HUES6 (cell line): ENCODE results near the gene PAN3.

Experiments
- H3K27ac ChIP-seq: 2 replicates; pipeline ENCODE4 v1.7.0; 2013; ENCODE audit warnings: low read depth, mild to moderate bottlenecking, low read length, inconsistent platforms
- H3K27me3 ChIP-seq: 2 replicates; pipeline ENCODE4 v1.6.1; 2013; ENCODE audit warnings: low read length; ENCODE audit not compliant: control insufficient read depth, insufficient read depth
- H3K36me3 ChIP-seq: 2 replicates; pipeline ENCODE4 v1.6.1; 2013; ENCODE audit warnings: low read length; ENCODE audit not compliant: control insufficient read depth, insufficient read depth
- H3K4me1 ChIP-seq: 2 replicates; pipeline ENCODE4 v1.6.1; 2013; ENCODE audit warnings: low read length; ENCODE audit not compliant: control insufficient read depth, insufficient read depth
- H3K4me3 ChIP-seq: 2 replicates; pipeline ENCODE4 v1.5.1; 2013; ENCODE audit warnings: low read depth, low read length
- H3K9ac ChIP-seq: one replicate; pipeline ENCODE4 v1.6.1; 2013; ENCODE audit warnings: mild to moderate bottlenecking, low read length
- H3K9me3 ChIP-seq: 2 replicates; pipeline ENCODE4 v1.6.1; 2013; ENCODE audit warnings: low read depth, low read length; ENCODE audit not compliant: control insufficient read depth, insufficient read depth

Gene PAN3

GRCh38 chr13:28321756-28322155, 183.4 kb downstream of the PAN3 start:
- Histone ChIP-seq H3K27me3 (no peaks in the 10 kb centered on the region), H3K36me3 (no peaks in the 10 kb centered on the region; the same call in 1 of the 2 replicates), H3K9ac (no peak overlapping the region), H3K4me1 (0 out of 2 replicates have a peak, but pooled peaks cover 4% of the 10 kb centered on the region), H3K9me3 (no peaks in the 10 kb centered on the region), H3K27ac (no peak overlapping the region), H3K4me3 (no peak overlapping the region)

DNA sequence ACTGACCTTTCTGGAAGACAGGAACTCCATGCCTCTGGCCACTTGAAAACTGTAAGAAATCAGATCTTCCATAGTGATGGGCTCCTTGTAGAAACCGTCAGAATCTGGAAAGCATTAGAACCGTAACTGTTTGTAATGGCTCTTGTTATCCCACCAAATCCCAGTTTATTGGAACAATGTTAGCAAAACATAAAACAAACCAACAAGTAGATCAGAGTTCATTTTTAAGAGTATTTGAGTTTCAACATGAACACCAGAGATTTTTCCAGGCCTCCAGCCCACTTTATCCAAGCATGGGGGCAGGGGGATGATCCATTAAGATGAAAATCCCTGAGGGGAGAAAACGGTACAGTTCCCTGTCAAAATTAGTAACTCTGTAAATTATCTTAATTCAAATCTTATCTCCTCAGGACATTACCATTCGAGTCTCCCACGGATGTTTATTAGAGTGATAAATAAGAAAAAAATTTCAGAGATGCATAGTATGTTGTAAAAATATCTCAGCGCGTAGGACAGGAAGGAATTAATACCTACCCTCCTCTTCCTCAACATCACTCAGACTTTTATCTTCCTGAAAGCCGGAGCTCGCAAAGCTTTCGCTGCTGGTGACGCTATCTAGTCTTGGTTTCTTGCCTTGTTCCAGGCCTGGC, 184.0 kb downstream of the PAN3 start:
- H3K4me3 ChIP-seq = no peak overlapping the region
- H3K4me1 ChIP-seq = 0 out of 2 replicates have a peak, but pooled peaks cover 7% of the 10 kb centered on the region
- H3K36me3 ChIP-seq = no peaks in the 10 kb centered on the region; the same call in 1 of the 2 replicates
- H3K9me3 ChIP-seq = no peaks in the 10 kb centered on the region
- H3K27ac ChIP-seq = no peak overlapping the region
- H3K27me3 ChIP-seq = no peaks in the 10 kb centered on the region
- H3K9ac ChIP-seq = no peak overlapping the region

DNA sequence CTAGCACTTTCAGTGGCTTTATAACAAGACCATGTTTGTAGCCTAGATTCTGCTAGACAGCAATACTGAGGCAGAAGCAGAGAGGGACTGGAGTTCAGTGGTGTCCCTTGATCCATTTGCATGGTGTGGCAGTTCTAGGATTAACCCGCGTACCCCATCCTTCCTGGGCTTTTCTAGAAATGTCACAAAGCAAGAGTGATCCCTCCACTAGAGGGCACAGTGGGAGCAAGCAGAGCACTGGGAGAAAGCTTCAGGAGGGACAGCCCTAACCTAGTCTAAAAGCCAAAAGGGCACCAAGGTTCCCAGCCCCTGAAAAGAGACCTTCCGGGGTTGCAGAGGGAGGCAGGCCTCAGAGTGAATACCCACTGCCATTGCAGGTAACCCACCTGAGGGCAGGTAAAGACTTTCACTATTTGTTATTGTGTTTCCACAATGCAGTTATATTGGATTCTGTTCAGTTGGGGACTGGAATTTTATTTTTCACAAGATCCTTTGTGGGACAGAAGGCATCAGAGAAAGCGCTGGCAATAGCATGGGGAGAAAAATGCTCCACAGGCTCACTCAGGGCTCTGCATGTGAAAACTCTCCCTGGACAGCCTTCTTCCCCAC, 185.9 kb downstream of the PAN3 start:
- Histone ChIP-seq H3K27ac (no peak overlapping the region), H3K9me3 (no peaks in the 10 kb centered on the region), H3K9ac (no peak overlapping the region), H3K4me3 (no peak overlapping the region), H3K27me3 (no peaks in the 10 kb centered on the region), H3K4me1 (0 out of 2 replicates have a peak, but pooled peaks cover 7% of the 10 kb centered on the region), H3K36me3 (no peaks in the 10 kb centered on the region; the same call in 1 of the 2 replicates)

DNA sequence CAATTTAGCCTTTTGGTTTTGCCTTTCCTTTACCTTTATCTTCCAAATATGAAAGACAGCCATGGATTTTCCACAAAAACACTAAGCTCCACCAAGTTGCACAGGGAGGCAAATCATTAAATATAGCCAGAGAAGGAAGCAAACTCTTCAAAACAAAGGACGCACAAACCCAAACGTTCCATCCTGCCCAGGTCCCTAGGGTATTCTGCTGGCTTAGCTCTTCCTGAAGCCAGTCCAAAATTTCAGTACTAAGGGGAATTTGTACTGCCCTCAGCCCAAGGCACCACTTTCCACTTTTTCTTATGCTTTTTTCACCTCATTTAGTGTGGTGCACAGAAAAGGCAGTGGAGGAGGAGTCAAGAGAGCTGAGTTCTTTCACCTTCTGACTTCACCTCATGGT, 186.7 kb downstream of the PAN3 start:
- H3K27ac ChIP-seq = no peak overlapping the region

DNA sequence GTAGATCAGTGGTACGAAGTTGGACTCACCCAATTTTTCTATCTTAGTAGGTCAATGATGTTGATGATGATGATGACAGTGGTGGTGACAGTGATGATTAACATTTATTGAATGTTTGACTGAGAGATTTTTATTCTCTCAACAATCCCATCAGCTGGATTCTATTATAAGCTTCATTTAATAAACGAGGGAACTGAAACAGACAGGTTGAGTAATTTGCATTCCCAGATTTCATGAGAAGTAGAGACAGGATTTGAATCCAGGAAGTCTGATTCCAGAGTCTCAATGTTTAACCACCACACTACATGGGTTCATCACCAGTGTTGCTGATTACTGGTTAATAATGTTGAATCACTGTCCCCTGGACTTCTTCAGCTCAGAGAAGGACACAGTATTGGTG, 187.7 kb downstream of the PAN3 start:
- Histone ChIP-seq H3K27ac (no peak overlapping the region), H3K27me3 (no peaks in the 10 kb centered on the region), H3K4me3 (no peak overlapping the region), H3K4me1 (0 out of 2 replicates have a peak, but pooled peaks cover 7% of the 10 kb centered on the region), H3K9ac (no peak overlapping the region), H3K9me3 (no peaks in the 10 kb centered on the region), H3K36me3 (0 out of 2 replicates have a peak, but pooled peaks cover 3% of the 10 kb centered on the region)

More for the DNA sequence above, 186.7 kb downstream of the PAN3 start:
- Histone ChIP-seq H3K27me3 (no peaks in the 10 kb centered on the region), H3K4me3 (no peak overlapping the region), H3K9ac (no peak overlapping the region), H3K4me1 (0 out of 2 replicates have a peak, but pooled peaks cover 7% of the 10 kb centered on the region), H3K36me3 (no peaks in the 10 kb centered on the region; the same call in 1 of the 2 replicates), H3K9me3 (no peaks in the 10 kb centered on the region)

DNA sequence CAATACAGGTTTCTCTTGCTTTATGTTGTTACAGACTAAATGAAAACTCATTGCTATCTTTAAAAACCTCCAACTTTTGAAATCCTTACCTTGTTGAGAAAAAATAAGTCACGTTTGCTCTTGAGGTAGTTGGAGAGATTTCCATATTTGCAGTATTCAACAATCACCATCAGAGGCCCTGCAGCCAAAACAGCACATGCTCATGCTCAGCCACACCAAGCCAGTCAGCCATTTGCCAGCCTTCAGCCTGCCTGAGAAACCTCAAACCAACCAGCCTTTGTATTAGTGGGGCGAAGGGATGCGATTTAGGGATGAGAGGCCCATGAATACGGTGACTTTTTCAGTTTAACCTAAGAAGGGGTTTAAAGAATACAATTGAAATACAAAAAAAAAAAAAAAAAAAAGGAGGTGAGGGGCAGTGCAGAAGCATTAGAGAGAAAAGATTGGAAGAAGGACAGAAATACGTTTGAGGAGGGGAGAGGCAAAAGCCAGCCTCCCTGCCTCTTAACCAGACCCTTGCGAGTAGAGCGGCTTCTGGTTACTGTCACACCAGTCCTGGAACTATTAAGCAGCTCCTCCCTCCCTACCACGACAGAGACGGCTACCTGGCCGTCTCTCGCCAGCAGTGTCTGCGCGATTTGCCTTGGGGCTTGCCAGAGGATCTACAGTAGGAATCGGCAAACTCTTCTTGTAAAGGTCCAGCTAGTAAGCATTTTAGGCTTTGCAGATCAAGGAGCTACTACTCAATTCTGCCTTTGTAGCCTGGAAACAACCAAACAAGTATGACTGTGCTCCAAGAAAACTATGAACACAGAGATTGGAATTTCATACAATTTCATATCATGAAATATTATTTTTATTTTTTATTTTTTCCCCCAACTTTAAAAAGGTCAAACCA, 189.3 kb downstream of the PAN3 start:
- no peak overlapping the region for H3K4me3 ChIP-seq
- peaks cover 7% of the 10 kb centered on the region; the same call in 1 of the 2 replicates for H3K4me1 ChIP-seq
- no peaks in the 10 kb centered on the region for H3K9me3 ChIP-seq
- H3K36me3 ChIP-seq = peaks cover 7% of the 10 kb centered on the region; the same call in 1 of the 2 replicates
- H3K9ac ChIP-seq = no peak overlapping the region
- no peaks in the 10 kb centered on the region for H3K27me3 ChIP-seq
- H3K27ac ChIP-seq = no peak overlapping the region

DNA sequence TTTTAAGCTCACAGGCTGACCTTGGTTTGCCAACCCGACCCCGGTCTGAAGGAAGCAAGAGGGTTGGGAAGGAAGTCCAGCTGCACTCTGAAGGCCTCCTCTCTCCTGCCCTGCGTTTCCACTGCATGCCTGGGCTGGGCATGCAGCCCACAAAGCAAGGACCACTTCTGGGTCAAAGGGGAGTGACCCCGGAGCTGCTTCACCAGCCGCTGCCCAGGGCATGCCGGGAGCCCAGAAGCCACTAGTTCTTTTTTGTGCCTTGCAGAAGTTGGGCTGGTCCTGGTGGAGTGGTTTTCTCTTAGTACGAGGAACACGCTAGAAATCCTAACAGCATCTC, 189.9 kb downstream of the PAN3 start:
- no peak overlapping the region for H3K4me3 ChIP-seq
- no peak overlapping the region for H3K9ac ChIP-seq
- H3K27ac ChIP-seq = no peak overlapping the region
- H3K36me3 ChIP-seq = peaks cover 7% of the 10 kb centered on the region; the same call in 1 of the 2 replicates
- H3K9me3 ChIP-seq = no peaks in the 10 kb centered on the region
- peaks cover 7% of the 10 kb centered on the region; the same call in 1 of the 2 replicates for H3K4me1 ChIP-seq
- H3K27me3 ChIP-seq = no peaks in the 10 kb centered on the region

- no peaks in the 10 kb centered on the region for H3K9me3 ChIP-seq
- H3K4me1 ChIP-seq = peaks cover 4% of the 10 kb centered on the region; the same call in 1 of the 2 replicates
- H3K36me3 ChIP-seq = peaks cover 7% of the 10 kb centered on the region; the same call in 1 of the 2 replicates
- no peak overlapping the region for H3K9ac ChIP-seq
- H3K27me3 ChIP-seq = no peaks in the 10 kb centered on the region
- no peak overlapping the region for H3K4me3 ChIP-seq
- H3K27ac ChIP-seq = no peak overlapping the region
Observed at GRCh38 chr13:28329395-28330158, 191.2 kb downstream of the PAN3 start.

DNA sequence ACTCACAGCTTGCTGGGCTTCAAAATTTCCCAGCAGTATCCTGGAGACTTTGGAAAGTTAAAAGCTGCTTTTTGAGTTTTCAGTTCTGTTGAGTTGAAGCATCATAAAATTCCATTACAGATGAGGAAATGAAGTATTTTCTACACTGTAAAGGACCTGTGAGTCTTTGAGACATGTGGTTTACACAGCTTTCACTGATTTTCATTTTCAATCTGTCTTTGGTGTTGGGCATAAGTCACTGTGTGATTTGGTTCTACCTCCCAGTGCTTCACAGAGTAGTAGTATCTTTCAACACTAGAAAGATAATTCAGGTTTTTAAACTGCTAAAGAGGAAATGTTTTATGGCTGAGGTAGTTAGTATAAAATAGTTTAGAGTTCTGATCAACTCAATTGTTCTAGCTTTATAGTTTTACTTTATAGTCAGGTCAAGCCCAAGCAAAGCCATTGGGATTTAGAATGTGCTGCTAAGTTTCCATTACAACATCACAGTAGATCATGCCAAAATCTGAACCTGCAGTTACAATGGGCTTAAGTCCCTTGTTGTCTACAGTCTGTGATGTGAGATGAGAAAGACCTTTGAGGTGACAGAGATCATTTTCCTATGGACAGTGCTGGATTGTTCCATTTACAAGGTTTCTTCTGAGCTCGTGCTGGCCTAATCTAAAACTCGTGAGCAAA, 195.0 kb downstream of the PAN3 start:
- Histone ChIP-seq H3K9me3 (no peaks in the 10 kb centered on the region), H3K36me3 (peaks cover 7% of the 10 kb centered on the region; the same call in 1 of the 2 replicates), H3K9ac (no peak overlapping the region), H3K4me3 (no peak overlapping the region), H3K4me1 (peaks cover 4% of the 10 kb centered on the region; the same call in 1 of the 2 replicates), H3K27ac (no peak overlapping the region), H3K27me3 (no peaks in the 10 kb centered on the region)

DNA sequence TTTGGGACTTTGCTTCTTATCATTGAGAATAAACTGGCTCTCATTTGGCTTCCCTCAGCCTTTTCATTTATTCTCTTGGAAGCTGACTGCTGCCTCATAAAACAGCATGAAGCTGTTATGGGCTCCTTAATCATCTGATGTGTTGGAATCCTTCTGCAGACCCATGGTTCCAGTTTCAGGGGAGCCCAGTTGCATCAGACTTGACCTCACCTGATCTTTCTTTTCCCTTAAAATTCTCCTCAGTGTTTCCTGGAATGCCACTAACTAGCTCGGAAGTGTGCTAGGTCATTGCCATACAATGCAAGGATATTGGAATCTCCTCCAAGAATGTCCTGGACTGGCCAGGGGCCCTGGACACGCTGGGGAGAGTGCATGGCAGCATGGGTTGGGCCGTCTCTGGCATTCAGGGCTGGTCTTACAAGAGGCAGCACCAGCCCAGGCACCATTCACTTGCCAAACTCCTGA, 197.9 kb downstream of the PAN3 start:
- Histone ChIP-seq H3K9ac (no peak overlapping the region), H3K27me3 (no peaks in the 10 kb centered on the region), H3K9me3 (no peaks in the 10 kb centered on the region), H3K4me3 (no peak overlapping the region), H3K36me3 (peaks cover 5% of the 10 kb centered on the region; the same call in 1 of the 2 replicates), H3K27ac (no peak overlapping the region), H3K4me1 (peaks cover 6% of the 10 kb centered on the region; the same call in 1 of the 2 replicates)
